Measurements from ENCODE around the gene ZP4.

DNA sequence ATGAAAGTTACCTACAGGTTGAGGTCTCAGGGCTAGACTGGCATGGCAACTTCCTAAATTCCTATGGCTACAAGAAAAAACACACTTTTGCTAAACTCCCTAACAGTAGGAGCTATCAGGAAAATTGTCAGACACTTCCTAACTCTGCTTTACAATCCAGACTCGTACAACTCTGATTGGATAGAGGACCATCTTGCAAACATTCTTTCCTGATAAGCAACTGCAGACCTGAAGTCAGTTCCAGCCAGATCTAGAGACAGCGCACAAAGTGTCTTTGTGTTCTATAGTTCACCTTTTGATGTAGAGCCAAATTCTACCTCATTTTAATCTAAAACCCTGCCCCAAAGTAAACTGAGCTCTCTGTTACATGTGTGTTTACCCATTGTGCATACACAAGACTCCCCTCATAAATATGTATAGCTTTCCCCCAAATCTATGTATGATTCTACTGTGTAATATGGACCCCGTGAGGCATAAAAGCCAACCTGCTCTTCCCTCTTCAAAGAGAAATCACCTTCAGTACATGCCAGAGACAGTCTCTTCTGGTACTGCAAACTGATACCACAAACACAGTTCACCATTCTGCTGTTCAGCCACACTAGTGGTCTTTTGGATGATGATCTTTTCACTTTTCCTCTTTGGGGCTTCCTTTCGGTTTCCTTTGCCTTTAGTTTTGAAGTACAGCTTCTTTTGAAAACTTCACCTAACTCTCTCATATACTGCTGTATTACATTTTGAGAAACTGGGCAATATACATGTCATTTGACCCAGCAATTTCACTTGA is 21.7 kb downstream of the ZP4 start:
- TF ChIP-seq, protein P1, sequence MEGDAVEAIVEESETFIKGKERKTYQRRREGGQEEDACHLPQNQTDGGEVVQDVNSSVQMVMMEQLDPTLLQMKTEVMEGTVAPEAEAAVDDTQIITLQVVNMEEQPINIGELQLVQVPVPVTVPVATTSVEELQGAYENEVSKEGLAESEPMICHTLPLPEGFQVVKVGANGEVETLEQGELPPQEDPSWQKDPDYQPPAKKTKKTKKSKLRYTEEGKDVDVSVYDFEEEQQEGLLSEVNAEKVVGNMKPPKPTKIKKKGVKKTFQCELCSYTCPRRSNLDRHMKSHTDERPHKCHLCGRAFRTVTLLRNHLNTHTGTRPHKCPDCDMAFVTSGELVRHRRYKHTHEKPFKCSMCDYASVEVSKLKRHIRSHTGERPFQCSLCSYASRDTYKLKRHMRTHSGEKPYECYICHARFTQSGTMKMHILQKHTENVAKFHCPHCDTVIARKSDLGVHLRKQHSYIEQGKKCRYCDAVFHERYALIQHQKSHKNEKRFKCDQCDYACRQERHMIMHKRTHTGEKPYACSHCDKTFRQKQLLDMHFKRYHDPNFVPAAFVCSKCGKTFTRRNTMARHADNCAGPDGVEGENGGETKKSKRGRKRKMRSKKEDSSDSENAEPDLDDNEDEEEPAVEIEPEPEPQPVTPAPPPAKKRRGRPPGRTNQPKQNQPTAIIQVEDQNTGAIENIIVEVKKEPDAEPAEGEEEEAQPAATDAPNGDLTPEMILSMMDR (conservative IDR thresholded peaks at IDR 0.05; ENCODE audit: low read depth, low read length), result no peak
- TF ChIP-seq EZH2 (IDR thresholded peaks at IDR 0.05; ENCODE audit: low read length, unreplicated experiment), result no peak
